Measurements from ENCODE around the gene BICC1. TPM values are rescaled to one million over a fixed set of nuclear protein-coding genes. Genes with fewer than 3 reads are reported as not detected.

BICC1 gene
- total and polyA plus RNA-seq, 2 donors (not counting 3 experiments of a cell fraction or from before 2014, with no cell fraction given): 0.06 to 0.29 TPM

DNA sequence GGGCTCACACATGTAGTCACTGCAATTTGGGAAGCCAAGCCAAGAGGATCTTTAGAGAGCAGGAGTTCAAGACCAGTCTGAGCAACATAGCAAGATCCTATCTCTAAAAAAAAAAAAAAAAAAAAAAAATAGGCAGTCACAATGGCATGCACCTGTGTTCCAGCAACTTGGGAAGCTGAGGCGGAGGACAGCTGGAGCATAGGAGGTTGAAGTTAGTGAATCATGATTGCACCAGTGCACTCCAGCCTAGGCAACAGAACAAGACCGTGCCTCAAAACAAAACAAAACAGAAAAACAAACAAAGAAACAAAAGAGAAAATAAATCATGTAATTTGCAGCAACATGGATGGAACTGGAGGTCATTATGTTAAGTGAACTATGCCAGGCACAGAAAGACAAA, 33.6 kb upstream of the BICC1 start:
- TF ChIP-seq, protein P1, sequence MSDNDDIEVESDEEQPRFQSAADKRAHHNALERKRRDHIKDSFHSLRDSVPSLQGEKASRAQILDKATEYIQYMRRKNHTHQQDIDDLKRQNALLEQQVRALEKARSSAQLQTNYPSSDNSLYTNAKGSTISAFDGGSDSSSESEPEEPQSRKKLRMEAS (IDR thresholded peaks at IDR 0.05; ENCODE audit: insufficient read depth, insufficient read length): no peak
- TF ChIP-seq EZH2 (IDR thresholded peaks at IDR 0.05; ENCODE audit: borderline replicate concordance, low read depth, low read length, severe bottlenecking): no peak
- no peak for TF ChIP-seq FOS (IDR thresholded peaks at IDR 0.05; ENCODE audit: borderline replicate concordance, insufficient read depth, low read length)
- no peak for TF ChIP-seq JUN (IDR thresholded peaks at IDR 0.05; ENCODE audit: borderline replicate concordance, insufficient read depth, insufficient read length, low read depth)
- TF ChIP-seq, protein P2, sequence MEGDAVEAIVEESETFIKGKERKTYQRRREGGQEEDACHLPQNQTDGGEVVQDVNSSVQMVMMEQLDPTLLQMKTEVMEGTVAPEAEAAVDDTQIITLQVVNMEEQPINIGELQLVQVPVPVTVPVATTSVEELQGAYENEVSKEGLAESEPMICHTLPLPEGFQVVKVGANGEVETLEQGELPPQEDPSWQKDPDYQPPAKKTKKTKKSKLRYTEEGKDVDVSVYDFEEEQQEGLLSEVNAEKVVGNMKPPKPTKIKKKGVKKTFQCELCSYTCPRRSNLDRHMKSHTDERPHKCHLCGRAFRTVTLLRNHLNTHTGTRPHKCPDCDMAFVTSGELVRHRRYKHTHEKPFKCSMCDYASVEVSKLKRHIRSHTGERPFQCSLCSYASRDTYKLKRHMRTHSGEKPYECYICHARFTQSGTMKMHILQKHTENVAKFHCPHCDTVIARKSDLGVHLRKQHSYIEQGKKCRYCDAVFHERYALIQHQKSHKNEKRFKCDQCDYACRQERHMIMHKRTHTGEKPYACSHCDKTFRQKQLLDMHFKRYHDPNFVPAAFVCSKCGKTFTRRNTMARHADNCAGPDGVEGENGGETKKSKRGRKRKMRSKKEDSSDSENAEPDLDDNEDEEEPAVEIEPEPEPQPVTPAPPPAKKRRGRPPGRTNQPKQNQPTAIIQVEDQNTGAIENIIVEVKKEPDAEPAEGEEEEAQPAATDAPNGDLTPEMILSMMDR (IDR thresholded peaks at IDR 0.05; ENCODE audit: extremely low read depth in 1 of 2, insufficient read depth in 1 of 2, low read depth in 1 of 2, low read length in 2 of 2): no peak
- ChIA-PET POLR2A (no interaction called here), CTCF (no interaction called here)
- dilution Hi-C loops (cut with MboI; ENCODE audit: extremely low pct_ligation_motif_present, low sequenced_read_pairs): no loop called here
- H3K27ac ChIP-seq (ENCODE audit: insufficient read depth, low read depth, low read length): no peak overlapping the region
- H3K36me3 ChIP-seq (ENCODE audit: control insufficient read depth in 2 of 2, extremely low read depth in 1 of 2, insufficient read depth in 2 of 2, low read length in 2 of 2): no peaks in the 10 kb centered on the region
- H2AFZ ChIP-seq (ENCODE audit: low read depth, low read length): no peak overlapping the region
- H3K9me1 ChIP-seq (replicated peaks; ENCODE audit: control insufficient read depth, extremely low read depth, insufficient read depth, low read length): no peaks in the 10 kb centered on the region
- H3K4me1 ChIP-seq (ENCODE audit: control insufficient read depth, extremely low read depth, insufficient read depth, low read length): peaks cover 16% of the 10 kb centered on the region
- intact Hi-C loops (cut with micrococcal nuclease): no loop called here
- no TSS peak for BruUV-seq (replicated peaks)
- FAIRE-seq: no peak
- DNase-seq (ENCODE audit: low read depth, low spot score): no peak
- no peak overlapping the region for H3K4me3 ChIP-seq (replicated peaks in 1 of 3; ENCODE audit: insufficient read depth in 1 of 3, low read depth in 1 of 3, low read length in 3 of 3)
- no peaks in the 10 kb centered on the region for H3K79me2 ChIP-seq (ENCODE audit: control insufficient read depth, insufficient read depth, low read length)
- H3K9me3 ChIP-seq (replicated peaks; ENCODE audit: control insufficient read depth, insufficient read depth, low read length): no peaks in the 10 kb centered on the region
- H3K27me3 ChIP-seq (ENCODE audit: control insufficient read depth in 2 of 2, insufficient read depth in 2 of 2, low read length in 2 of 2): no peaks in the 10 kb centered on the region
- no peak overlapping the region for H3K9ac ChIP-seq (replicated peaks; ENCODE audit: extremely low read depth, insufficient read depth, low read length)
- no peak overlapping the region for H3K4me2 ChIP-seq (ENCODE audit: insufficient read depth, low read length)
- no peaks in the 10 kb centered on the region for H4K20me1 ChIP-seq (replicated peaks; ENCODE audit: control insufficient read depth, extremely low read depth, insufficient read depth, low read length)

DNA sequence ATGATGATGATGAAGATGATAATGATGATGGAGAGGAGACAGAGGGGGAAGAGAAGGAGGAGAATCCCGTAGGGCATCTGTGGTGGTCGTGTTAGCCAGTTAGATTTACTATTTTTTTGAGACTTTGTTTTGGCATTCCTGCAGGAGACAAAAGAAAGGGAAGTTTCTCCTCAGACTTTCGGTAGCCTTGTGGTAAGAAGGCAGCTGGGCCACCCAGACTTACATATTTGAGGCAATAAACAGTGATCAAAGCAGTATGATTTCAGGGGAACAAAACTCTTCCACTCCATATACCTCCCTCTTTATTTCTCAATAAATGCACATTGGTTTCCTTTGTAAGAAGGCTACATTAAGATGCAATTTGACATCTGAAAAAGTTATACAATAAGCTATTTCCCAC, 32.4 kb upstream of the BICC1 start:
- CTCF ChIA-PET: no interaction called here
- Histone ChIP-seq H3K4me2 (ENCODE audit: insufficient read depth, low read length) (no peak overlapping the region), H3K9me1 (replicated peaks; ENCODE audit: control insufficient read depth, extremely low read depth, insufficient read depth, low read length) (no peaks in the 10 kb centered on the region), H3K4me1 (ENCODE audit: control insufficient read depth, extremely low read depth, insufficient read depth, low read length) (peaks cover 13% of the 10 kb centered on the region), H2AFZ (ENCODE audit: low read depth, low read length) (no peak overlapping the region), H3K27me3 (ENCODE audit: control insufficient read depth in 2 of 2, insufficient read depth in 2 of 2, low read length in 2 of 2) (no peaks in the 10 kb centered on the region), H3K4me3 (replicated peaks in 1 of 3; ENCODE audit: insufficient read depth in 1 of 3, low read depth in 1 of 3, low read length in 3 of 3) (no peak overlapping the region), H4K20me1 (replicated peaks; ENCODE audit: control insufficient read depth, extremely low read depth, insufficient read depth, low read length) (no peaks in the 10 kb centered on the region), H3K36me3 (ENCODE audit: control insufficient read depth in 2 of 2, extremely low read depth in 1 of 2, insufficient read depth in 2 of 2, low read length in 2 of 2) (no peaks in the 10 kb centered on the region), H3K9me3 (replicated peaks; ENCODE audit: control insufficient read depth, insufficient read depth, low read length) (no peaks in the 10 kb centered on the region), H3K9ac (replicated peaks; ENCODE audit: extremely low read depth, insufficient read depth, low read length) (no peak overlapping the region), H3K27ac (ENCODE audit: insufficient read depth, low read depth, low read length) (no peak overlapping the region), H3K79me2 (ENCODE audit: control insufficient read depth, insufficient read depth, low read length) (no peaks in the 10 kb centered on the region)
- BruUV-seq (replicated peaks): no TSS peak
- intact Hi-C loops (cut with micrococcal nuclease) (no loop called here), dilution Hi-C loops (cut with MboI; ENCODE audit: extremely low pct_ligation_motif_present, low sequenced_read_pairs) (no loop called here)
- DNase-seq (ENCODE audit: low read depth, low spot score) (no peak), FAIRE-seq (no peak)
- POLR2A ChIA-PET: interaction anchor here (0.7 kb wide), 1 partner anchor 18 kb away, joined by 5 read pairs; no protein-coding TSS in a partner anchor
- no peak for TF ChIP-seq EZH2 (IDR thresholded peaks at IDR 0.05; ENCODE audit: borderline replicate concordance, low read depth, low read length, severe bottlenecking)
- TF ChIP-seq GATA2 (IDR thresholded peaks at IDR 0.05; ENCODE audit: insufficient read depth, insufficient read length, low read depth, low read length): no peak
- TF ChIP-seq FOS (IDR thresholded peaks at IDR 0.05; ENCODE audit: borderline replicate concordance, insufficient read depth, low read length): no peak
- no peak for TF ChIP-seq MYC (IDR thresholded peaks at IDR 0.05; ENCODE audit: low read depth, low read length)
- no peak for TF ChIP-seq POLR2A (IDR thresholded peaks at IDR 0.05; ENCODE audit: low read depth, low read length)
- TF ChIP-seq, protein P2 (IDR thresholded peaks at IDR 0.05; ENCODE audit: extremely low read depth in 1 of 2, insufficient read depth in 1 of 2, low read depth in 1 of 2, low read length in 2 of 2): no peak
- TF ChIP-seq, protein P1 (IDR thresholded peaks at IDR 0.05; ENCODE audit: insufficient read depth, insufficient read length): no peak
- no peak for TF ChIP-seq POLR2AphosphoS5 (IDR thresholded peaks at IDR 0.05; ENCODE audit: insufficient read depth, low read depth, low read length)
- TF ChIP-seq JUN (IDR thresholded peaks at IDR 0.05; ENCODE audit: borderline replicate concordance, insufficient read depth, insufficient read length, low read depth): no peak
